Raji (cell line): ENCODE data around the gene GJB4.

Experiments used
- POLR2A ChIP-seq: IDR thresholded peaks from 2 replicates; pipeline ENCODE4 v1.6.1; 2011; ENCODE audit warnings: low read depth, low read length, control low read depth; ENCODE audit not compliant: insufficient read depth

The GJB4 gene

DNA sequence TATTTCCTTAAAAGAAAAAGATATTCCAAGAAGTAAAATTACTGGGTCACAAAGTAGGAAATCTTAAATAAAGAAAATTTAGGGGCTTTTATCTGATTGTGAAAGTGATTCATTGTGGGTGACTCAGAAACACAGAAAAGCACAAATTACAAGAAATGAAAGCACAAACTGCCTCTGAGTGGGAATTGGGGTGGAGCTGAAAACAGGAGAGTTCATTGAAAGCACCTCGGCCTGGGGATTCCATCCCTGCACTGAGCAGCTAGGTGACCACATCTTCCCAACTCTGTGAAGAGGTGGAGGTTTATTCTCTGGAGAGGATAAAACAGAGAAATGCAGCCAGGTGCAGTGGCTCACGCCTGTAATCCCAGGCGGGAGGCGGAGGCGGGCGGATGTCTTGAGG is 40.7 kb downstream of the GJB4 start:
- no peak for TF ChIP-seq POLR2A

DNA sequence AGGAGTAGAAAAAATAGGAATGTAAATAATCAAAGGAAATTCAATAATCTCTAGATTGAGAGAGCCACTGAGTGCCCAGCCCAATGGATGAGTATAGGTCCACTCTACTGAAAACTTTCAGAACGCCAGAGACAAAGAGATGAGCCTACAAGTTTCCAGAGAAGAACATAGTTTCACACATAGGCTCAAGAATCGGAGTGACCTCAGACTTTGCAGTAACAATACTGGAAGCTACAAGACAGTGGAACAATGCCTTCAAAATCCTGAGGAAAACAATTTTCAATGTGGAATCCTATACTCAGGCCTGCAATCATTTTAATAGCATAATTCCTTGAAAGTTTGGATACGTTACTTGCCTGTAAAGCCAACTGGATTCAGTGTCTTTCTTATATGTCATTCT is 44.2 kb downstream of the GJB4 start:
- TF ChIP-seq POLR2A, result no peak

DNA sequence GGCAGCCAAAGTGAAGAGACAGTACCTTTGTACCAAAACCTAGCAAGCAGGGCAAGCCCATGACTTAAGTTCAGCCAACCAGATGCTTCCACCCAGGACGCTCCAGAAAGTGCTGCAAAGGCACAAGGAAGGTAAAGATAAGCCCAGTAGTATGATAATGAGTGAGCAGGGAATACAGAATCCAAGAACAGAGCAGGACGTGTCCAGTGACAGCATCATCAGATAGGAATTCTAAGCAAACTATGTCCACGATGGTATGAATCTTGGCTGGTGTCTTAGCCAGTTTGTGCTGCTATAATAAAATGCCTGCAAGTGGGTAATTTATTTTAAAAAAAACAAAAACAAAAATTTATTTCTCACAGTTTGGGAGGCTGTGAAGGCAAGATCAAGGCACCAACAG is 46.9 kb downstream of the GJB4 start:
- no peak for TF ChIP-seq POLR2A

DNA sequence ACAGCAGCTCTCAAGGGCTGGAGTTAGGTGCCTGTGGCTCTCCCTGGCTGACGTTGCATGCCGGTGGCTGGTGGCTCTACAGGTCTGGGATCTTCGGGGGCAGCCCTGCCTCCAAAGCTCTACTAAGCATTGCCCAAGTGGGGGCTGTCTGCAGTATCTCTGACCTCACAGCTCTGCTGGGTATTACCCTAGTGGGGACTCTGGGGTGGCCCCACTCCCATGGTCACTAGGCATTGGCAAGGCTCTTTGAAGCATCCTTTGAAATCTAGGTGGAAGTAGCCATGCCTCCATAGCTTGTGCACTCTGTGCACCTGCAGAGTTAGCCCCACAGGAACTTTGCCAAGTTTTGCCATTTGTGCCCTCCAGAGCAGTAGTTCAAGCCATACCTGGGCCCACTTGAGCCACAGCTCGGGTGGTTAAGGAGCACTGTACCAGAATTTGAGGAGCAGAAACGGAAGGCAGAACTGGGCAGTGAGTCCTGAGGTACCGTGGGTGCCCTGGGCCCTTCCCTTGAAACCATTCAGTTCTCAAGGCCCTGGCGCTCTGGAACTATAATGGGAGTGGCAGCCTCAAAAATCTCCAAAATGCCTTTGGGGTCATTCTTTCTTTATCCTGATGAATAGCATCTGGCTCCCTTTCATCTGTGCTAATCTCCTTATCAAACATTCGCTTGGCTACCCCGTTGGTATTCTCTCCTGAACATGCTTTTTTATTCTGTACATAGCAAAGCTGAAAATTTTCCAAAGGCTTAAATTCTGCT is 48.7 kb downstream of the GJB4 start:
- no peak for TF ChIP-seq POLR2A
